ENCODE measurements around the gene KLRC4.
A peak's percentile ranks its signal among the peaks of the same experiment; 100 is the strongest.

The KLRC4 gene

GRCh38 chr12:10366875-10367274 lies 42.7 kb downstream of the KLRC4 start:
- DNase-seq: no peak

GRCh38 chr12:10365696-10366405 lies 43.7 kb downstream of the KLRC4 start:
- no peak for DNase-seq

- DNase-seq: peak; percentile 70
Measured at GRCh38 chr12:10364815-10365622, 44.5 kb downstream of the KLRC4 start.

- DNase-seq: peak; percentile 33
Measured at GRCh38 chr12:10363914-10364814, 45.4 kb downstream of the KLRC4 start.

GRCh38 chr12:10363658-10363913 lies 46.0 kb downstream of the KLRC4 start:
- DNase-seq: no peak

- DNase-seq: no peak
Measured at GRCh38 chr12:10362828-10363657, 46.5 kb downstream of the KLRC4 start.

GRCh38 chr12:10362325-10362724 lies 47.2 kb downstream of the KLRC4 start:
- DNase-seq: no peak

GRCh38 chr12:10361622-10362021 lies 47.9 kb downstream of the KLRC4 start:
- no peak for DNase-seq

- DNase-seq: no peak
Measured at GRCh38 chr12:10361084-10361483, 48.5 kb downstream of the KLRC4 start.

- no peak for DNase-seq
Measured at GRCh38 chr12:10358969-10359368, 50.6 kb downstream of the KLRC4 start.

GRCh38 chr12:10358131-10358530 lies 51.4 kb downstream of the KLRC4 start:
- DNase-seq: no peak

Data from central memory CD4-positive, alpha-beta T cell (primary cell).